NT2/D1 (cell line): ENCODE results near the gene CAMTA1.

ENCODE experiments used
- SUZ12 ChIP-seq: IDR thresholded peaks from 2 replicates; pipeline ENCODE4 v1.6.1; 2011; ENCODE audit not compliant: insufficient read length, insufficient read depth; ENCODE audit errors: extremely low read depth
- YY1 ChIP-seq: IDR thresholded peaks from 2 replicates; pipeline ENCODE4 v1.6.1; 2011; ENCODE audit not compliant: insufficient read length, insufficient read depth
- ZNF274 ChIP-seq: IDR thresholded peaks from 2 replicates; pipeline ENCODE4 v1.6.1; 2011; ENCODE audit warnings: mild to moderate bottlenecking, low read depth, low read length

- TF ChIP-seq YY1 (no peak), ZNF274 (no peak), SUZ12 (no peak)
Measured at GRCh38 chr1:7644961-7645750, 859.9 kb downstream of the CAMTA1 start.
